Left cardiac atrium (tissue), 4 donors: ENCODE results near the gene LRRK1. TPM values are rescaled to one million over a fixed set of nuclear protein-coding genes. Genes with fewer than 3 reads are reported as not detected.
A peak's percentile ranks its signal among the peaks of the same experiment; 100 is the strongest.

Source experiments
- ATAC-seq, 2 donors: fragments of 200-7000 bp; cut with Tn5 transposase; one replicate each; pipeline ENCODE4 v1.9.1; 2020; ENCODE audit warnings: mild to moderate bottlenecking in 2 of 2, moderate library complexity in 2 of 2
- DNase-seq: peaks from one replicate; pipeline ENCODE4 v3.0.0-alpha.2; 2020
- intact Hi-C, 2 donors: fragments of 100-400 bp; cut with DNase I; formaldehyde crosslinking; loops; one replicate each; pipeline versions ENCODE4 v1.14.1 to v1.15.1; 2022 to 2023
- total RNA-seq, 2 donors: library from RNA; stranded (reverse); fragmentation: NEBNext Ultra II Directional; extraction: Animal tissue kit (Norgen Biotek cat#: 25700); gene quantifications; one replicate each; pipeline ENCODE4 v1.2.1, GENCODE V29; 2021
- donor health status: DM: no; HTN: yes; CAD: no.
- donor health status: DM: no; HTN: yes; CAD: no; lungs with severe emphysema.
- donor health status: DM: yes; HTN: yes; CAD: no.
- donor health status: Dilated cardiomyopathy.

The LRRK1 gene
- total RNA-seq, 2 donors from 2014 or later: 5.2 to 9.1 TPM

GRCh38 chr15:100903168-100903554 lies 16.0 kb upstream of the LRRK1 start:
- intact Hi-C loops: no loop called here
- DNase-seq (no peak), ATAC-seq (no peak)

- DNase-seq: no peak
- ATAC-seq: no peak
- intact Hi-C loops: no loop called here
Measured at GRCh38 chr15:100905850-100906249, 13.3 kb upstream of the LRRK1 start.

GRCh38 chr15:100908466-100908865 lies 10.7 kb upstream of the LRRK1 start:
- no peak for DNase-seq
- intact Hi-C loops: no loop called here
- ATAC-seq: no peak

GRCh38 chr15:100909565-100909964 lies 9.6 kb upstream of the LRRK1 start:
- peak in 1 of 2 donors; percentile 22 for ATAC-seq
- intact Hi-C loops: no loop called here
- DNase-seq: no peak

GRCh38 chr15:100909989-100910955 lies 8.9 kb upstream of the LRRK1 start:
- intact Hi-C loops: loop anchor here in 1 of 2 donors (10.0 kb wide), 1 partner anchor 355 kb away; no protein-coding TSS in a partner anchor
- no peak for ATAC-seq
- DNase-seq: no peak

GRCh38 chr15:100911086-100911485 lies 8.1 kb upstream of the LRRK1 start:
- DNase-seq: no peak
- ATAC-seq: no peak
- intact Hi-C loops: loop anchor here in 1 of 2 donors (10.0 kb wide), 1 partner anchor 354 kb away; no protein-coding TSS in a partner anchor

- DNase-seq (no peak), ATAC-seq (peak in 1 of 2 donors; percentile 31)
- intact Hi-C loops: loop anchor here in 1 of 2 donors (10.0 kb wide), 1 partner anchor 351 kb away; no protein-coding TSS in a partner anchor
Measured at GRCh38 chr15:100913961-100914360, 5.2 kb upstream of the LRRK1 start.

GRCh38 chr15:100914876-100915275 lies 4.3 kb upstream of the LRRK1 start:
- ATAC-seq (no peak), DNase-seq (no peak)
- intact Hi-C loops: loop anchor here (5.0 to 10.0 kb wide), 2 partner anchors 87 to 350 kb away; no protein-coding TSS in a partner anchor

GRCh38 chr15:100918034-100918689 lies 995 bp upstream of the LRRK1 start:
- ATAC-seq: peak; percentile 89 to 93
- intact Hi-C loops: loop anchor here (1.0 to 10.0 kb wide), 3 partner anchors 84 to 347 kb away; no protein-coding TSS in a partner anchor
- peak; percentile 85 for DNase-seq

GRCh38 chr15:100919481-100920405 lies 586 bp downstream of the LRRK1 start:
- ATAC-seq (peak in 1 of 2 donors; percentile 5), DNase-seq (no peak)
- intact Hi-C loops: loop anchor here (5.0 to 10.0 kb wide), 2 partner anchors 83 to 345 kb away; no protein-coding TSS in a partner anchor

- ATAC-seq (no peak), DNase-seq (no peak)
- intact Hi-C loops: no loop called here
Measured at GRCh38 chr15:100920516-100921135, 1.5 kb downstream of the LRRK1 start.

GRCh38 chr15:100922192-100923040 lies 3.3 kb downstream of the LRRK1 start:
- no peak for DNase-seq
- intact Hi-C loops: no loop called here
- ATAC-seq: no peak

GRCh38 chr15:100923076-100923475 lies 3.9 kb downstream of the LRRK1 start:
- ATAC-seq (no peak), DNase-seq (no peak)
- intact Hi-C loops: no loop called here

- ATAC-seq (no peak), DNase-seq (no peak)
- intact Hi-C loops: no loop called here
Measured at GRCh38 chr15:100923902-100924301, 4.7 kb downstream of the LRRK1 start.

GRCh38 chr15:100924436-100924835 lies 5.3 kb downstream of the LRRK1 start:
- intact Hi-C loops: no loop called here
- ATAC-seq: no peak
- DNase-seq: no peak

GRCh38 chr15:100925480-100925879 lies 6.3 kb downstream of the LRRK1 start:
- DNase-seq (no peak), ATAC-seq (no peak)
- intact Hi-C loops: no loop called here

- ATAC-seq (no peak), DNase-seq (no peak)
- intact Hi-C loops: no loop called here
Measured at GRCh38 chr15:100926258-100926657, 7.1 kb downstream of the LRRK1 start.
